ENCODE results near the gene FBXL16.
A peak's percentile ranks its signal among the peaks of the same experiment; 100 is the strongest.

GRCh38 chr16:714558-715476 lies 9.2 kb upstream of the FBXL16 start, which contains the start of gene METRN:
- TF ChIP-seq CTCF (IDR thresholded peaks at IDR 0.05), result no peak
- peak in 1 of 4 donors; percentile 7 for TF ChIP-seq POLR2A (IDR thresholded peaks at IDR 0.05)

Measured in esophagus squamous epithelium (tissue), 4 donors.